HEK293 (cell line): Measurements from ENCODE around the gene ASAH2.

Source experiments
- CTCF ChIA-PET: fragments of 350-600 bp; formaldehyde crosslinking; extraction: SDS; loops from one replicate; lab custom pipeline; 2021; ENCODE audit warnings: antibody characterized with exemption; lab: Yijun Ruan, JAX
- POLR2A ChIA-PET: fragments of 300-600 bp; formaldehyde crosslinking; extraction: SDS; loops from one replicate; lab custom pipeline; 2020; ENCODE audit warnings: antibody characterized with exemption, inconsistent platforms; lab: Yijun Ruan, JAX
- H3K27ac ChIP-seq: fragments of 200-500 bp; sonication (Bioruptor generic); 2 replicates; pipeline ENCODE4 v1.5.1; 2014; ENCODE audit warnings: low read depth, low read length, control low read depth, inconsistent platforms; ENCODE audit errors: extremely low read depth
- H3K36me3 ChIP-seq, 2 experiments: fragments of 200-500 bp in 1 of 2; sonication (Bioruptor generic) in 1 of 2; 1 replicate in 1 of 2; 2 replicates in 1 of 2; pipeline ENCODE4 v1.5.1; 2014 to 2017; ENCODE audit warnings: inconsistent platforms in 2 of 2, low read length in 2 of 2; ENCODE audit not compliant: control insufficient read depth in 2 of 2, insufficient read depth in 1 of 2
- H3K4me1 ChIP-seq: fragments of 200-500 bp; sonication (Bioruptor generic); 2 replicates; pipeline ENCODE4 v1.5.1; 2014; ENCODE audit warnings: mild to moderate bottlenecking, low read length, inconsistent platforms; ENCODE audit not compliant: control insufficient read depth, insufficient read depth
- H3K4me3 ChIP-seq: 2 replicates; pipeline ENCODE4 v1.5.1; 2011; ENCODE audit warnings: low read depth, mild to moderate bottlenecking, control low read depth, low read length, moderate library complexity
- H3K9me3 ChIP-seq: fragments of 200-500 bp; sonication (Bioruptor generic); 2 replicates; pipeline ENCODE4 v1.5.1; 2014; ENCODE audit warnings: low read depth, low read length, inconsistent platforms; ENCODE audit not compliant: control insufficient read depth, insufficient read depth
- SALL2 ChIP-seq: fragments of 450-650 bp; formaldehyde crosslinking; IDR thresholded peaks from 2 replicates; pipeline ENCODE4 v1.5.0; 2017; ENCODE audit warnings: missing biosample characterization, mild to moderate bottlenecking, missing genetic modification characterization, borderline replicate concordance
- SETDB1 ChIP-seq: IDR thresholded peaks from one replicate; pipeline ENCODE4 v1.6.1; 2017; ENCODE audit warnings: mild to moderate bottlenecking, low read length, moderate library complexity, mixed read lengths; ENCODE audit not compliant: insufficient read length
- TRIM28 ChIP-seq: IDR thresholded peaks from 2 replicates; pipeline ENCODE4 v1.6.1; 2011; ENCODE audit warnings: low read length, control low read depth, borderline replicate concordance
- ZEB2 ChIP-seq: fragments of 450-650 bp; formaldehyde crosslinking; IDR thresholded peaks from 2 replicates; pipeline ENCODE4 v1.5.1; 2016; ENCODE audit warnings: missing biosample characterization, missing genetic modification characterization
- ZFP3 ChIP-seq: fragments of 450-650 bp; formaldehyde crosslinking; IDR thresholded peaks from 2 replicates; pipeline ENCODE4 v1.5.1; 2016; ENCODE audit warnings: low read depth, missing biosample characterization, missing genetic modification characterization
- ZNF121 ChIP-seq: fragments of 450-650 bp; formaldehyde crosslinking; IDR thresholded peaks from 2 replicates; pipeline ENCODE4 v1.5.1; 2016; ENCODE audit warnings: missing biosample characterization, missing genetic modification characterization
- ZNF138 ChIP-seq: fragments of 450-650 bp; formaldehyde crosslinking; IDR thresholded peaks from 2 replicates; pipeline ENCODE4 v1.5.1; 2016; ENCODE audit warnings: missing biosample characterization, missing genetic modification characterization, borderline replicate concordance
- ZNF221 ChIP-seq: fragments of 450-650 bp; formaldehyde crosslinking; IDR thresholded peaks from 2 replicates; pipeline ENCODE4 v1.5.1; 2017; ENCODE audit warnings: missing biosample characterization, missing genetic modification characterization, borderline replicate concordance
- ZNF266 ChIP-seq: fragments of 450-650 bp; formaldehyde crosslinking; IDR thresholded peaks from 2 replicates; pipeline ENCODE4 v1.5.1; 2016; ENCODE audit warnings: missing biosample characterization, missing genetic modification characterization, low read depth
- ZNF544 ChIP-seq: fragments of 450-650 bp; formaldehyde crosslinking; IDR thresholded peaks from 2 replicates; pipeline ENCODE4 v1.5.0; 2017; ENCODE audit warnings: missing biosample characterization, missing genetic modification characterization
- ZNF558 ChIP-seq: fragments of 450-650 bp; formaldehyde crosslinking; IDR thresholded peaks from 2 replicates; pipeline ENCODE4 v1.5.1; 2016; ENCODE audit warnings: missing biosample characterization, missing genetic modification characterization
- ZNF585B ChIP-seq: fragments of 450-650 bp; formaldehyde crosslinking; IDR thresholded peaks from 2 replicates; pipeline ENCODE4 v1.5.1; 2016; ENCODE audit warnings: missing biosample characterization, missing genetic modification characterization
- ZNF596 ChIP-seq: fragments of 450-650 bp; IDR thresholded peaks from 2 replicates; pipeline ENCODE4 v1.5.0; 2018; ENCODE audit warnings: missing biosample characterization, mild to moderate bottlenecking, missing genetic modification characterization, moderate library complexity
- ZNF626 ChIP-seq: fragments of 450-650 bp; sonication (Bioruptor Pico); formaldehyde crosslinking; IDR thresholded peaks from 2 replicates; pipeline ENCODE4 v1.5.1; 2018; ENCODE audit warnings: missing biosample characterization, missing genetic modification characterization, inconsistent platforms
- ZNF843 ChIP-seq: fragments of 450-650 bp; formaldehyde crosslinking; IDR thresholded peaks from 2 replicates; pipeline ENCODE4 v1.5.1; 2016; ENCODE audit warnings: missing biosample characterization, missing genetic modification characterization
- TF ChIP-seq, protein P1 (sequence below): fragments of 450-650 bp; formaldehyde crosslinking; conservative IDR thresholded peaks from 2 replicates; pipeline ENCODE4 v1.5.1; 2016; ENCODE audit warnings: low read depth, missing biosample characterization, missing genetic modification characterization
- TF ChIP-seq, protein P2 (sequence below): fragments of 450-650 bp; formaldehyde crosslinking; IDR thresholded peaks from 2 replicates; pipeline ENCODE4 v1.5.1; 2016; ENCODE audit warnings: missing biosample characterization, missing genetic modification characterization
- TF ChIP-seq, protein P3 (sequence below): fragments of 450-650 bp; formaldehyde crosslinking; optimal IDR thresholded peaks from 2 replicates; pipeline ENCODE3; 2016; ENCODE audit warnings: missing biosample characterization, mild to moderate bottlenecking, missing genetic modification characterization
- TF ChIP-seq, protein P4 (sequence below): fragments of 450-650 bp; formaldehyde crosslinking; IDR thresholded peaks from 2 replicates; pipeline ENCODE4 v1.5.1; 2016; ENCODE audit warnings: missing biosample characterization, missing genetic modification characterization, borderline replicate concordance

Gene ASAH2

DNA sequence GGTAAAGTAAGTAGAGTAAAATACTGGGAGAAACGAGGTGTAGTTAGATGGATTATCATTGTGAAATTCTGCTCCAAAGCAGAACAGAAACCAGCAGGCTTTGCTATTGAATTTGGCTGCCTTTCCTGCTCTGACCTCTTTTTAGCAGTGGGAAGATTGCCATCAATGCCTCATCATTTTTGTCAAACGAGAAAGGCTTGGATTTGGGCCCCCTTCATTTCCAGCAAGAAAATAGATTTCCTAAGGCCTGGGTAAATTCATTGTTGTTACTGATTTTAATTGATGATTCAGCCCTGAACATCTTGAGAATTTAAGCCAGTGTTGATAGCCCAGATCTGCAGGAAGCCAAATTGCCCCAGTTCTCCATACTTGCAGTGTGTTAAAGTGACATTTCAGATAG lies 35.2 kb upstream of the ASAH2 start (continued):
- TF ChIP-seq ZNF221 (tag by site-specific recombination): no peak
- TF ChIP-seq, protein P1, sequence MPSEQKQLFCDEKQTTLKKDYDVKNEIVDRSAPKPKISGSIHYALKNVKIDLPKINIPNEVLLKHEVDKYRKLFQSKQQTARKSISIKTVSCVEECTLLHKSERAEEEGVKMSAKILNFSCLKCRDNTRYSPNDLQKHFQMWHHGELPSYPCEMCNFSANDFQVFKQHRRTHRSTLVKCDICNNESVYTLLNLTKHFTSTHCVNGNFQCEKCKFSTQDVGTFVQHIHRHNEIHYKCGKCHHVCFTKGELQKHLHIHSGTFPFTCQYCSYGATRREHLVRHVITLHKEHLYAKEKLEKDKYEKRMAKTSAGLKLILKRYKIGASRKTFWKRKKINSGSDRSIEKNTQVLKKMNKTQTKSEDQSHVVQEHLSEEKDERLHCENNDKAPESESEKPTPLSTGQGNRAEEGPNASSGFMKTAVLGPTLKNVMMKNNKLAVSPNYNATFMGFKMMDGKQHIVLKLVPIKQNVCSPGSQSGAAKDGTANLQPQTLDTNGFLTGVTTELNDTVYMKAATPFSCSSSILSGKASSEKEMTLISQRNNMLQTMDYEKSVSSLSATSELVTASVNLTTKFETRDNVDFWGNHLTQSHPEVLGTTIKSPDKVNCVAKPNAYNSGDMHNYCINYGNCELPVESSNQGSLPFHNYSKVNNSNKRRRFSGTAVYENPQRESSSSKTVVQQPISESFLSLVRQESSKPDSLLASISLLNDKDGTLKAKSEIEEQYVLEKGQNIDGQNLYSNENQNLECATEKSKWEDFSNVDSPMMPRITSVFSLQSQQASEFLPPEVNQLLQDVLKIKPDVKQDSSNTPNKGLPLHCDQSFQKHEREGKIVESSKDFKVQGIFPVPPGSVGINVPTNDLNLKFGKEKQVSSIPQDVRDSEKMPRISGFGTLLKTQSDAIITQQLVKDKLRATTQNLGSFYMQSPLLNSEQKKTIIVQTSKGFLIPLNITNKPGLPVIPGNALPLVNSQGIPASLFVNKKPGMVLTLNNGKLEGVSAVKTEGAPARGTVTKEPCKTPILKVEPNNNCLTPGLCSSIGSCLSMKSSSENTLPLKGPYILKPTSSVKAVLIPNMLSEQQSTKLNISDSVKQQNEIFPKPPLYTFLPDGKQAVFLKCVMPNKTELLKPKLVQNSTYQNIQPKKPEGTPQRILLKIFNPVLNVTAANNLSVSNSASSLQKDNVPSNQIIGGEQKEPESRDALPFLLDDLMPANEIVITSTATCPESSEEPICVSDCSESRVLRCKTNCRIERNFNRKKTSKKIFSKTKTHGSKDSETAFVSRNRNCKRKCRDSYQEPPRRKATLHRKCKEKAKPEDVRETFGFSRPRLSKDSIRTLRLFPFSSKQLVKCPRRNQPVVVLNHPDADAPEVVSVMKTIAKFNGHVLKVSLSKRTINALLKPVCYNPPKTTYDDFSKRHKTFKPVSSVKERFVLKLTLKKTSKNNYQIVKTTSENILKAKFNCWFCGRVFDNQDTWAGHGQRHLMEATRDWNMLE: no peak
- TF ChIP-seq ZNF596 (tag by site-specific recombination): no peak

DNA sequence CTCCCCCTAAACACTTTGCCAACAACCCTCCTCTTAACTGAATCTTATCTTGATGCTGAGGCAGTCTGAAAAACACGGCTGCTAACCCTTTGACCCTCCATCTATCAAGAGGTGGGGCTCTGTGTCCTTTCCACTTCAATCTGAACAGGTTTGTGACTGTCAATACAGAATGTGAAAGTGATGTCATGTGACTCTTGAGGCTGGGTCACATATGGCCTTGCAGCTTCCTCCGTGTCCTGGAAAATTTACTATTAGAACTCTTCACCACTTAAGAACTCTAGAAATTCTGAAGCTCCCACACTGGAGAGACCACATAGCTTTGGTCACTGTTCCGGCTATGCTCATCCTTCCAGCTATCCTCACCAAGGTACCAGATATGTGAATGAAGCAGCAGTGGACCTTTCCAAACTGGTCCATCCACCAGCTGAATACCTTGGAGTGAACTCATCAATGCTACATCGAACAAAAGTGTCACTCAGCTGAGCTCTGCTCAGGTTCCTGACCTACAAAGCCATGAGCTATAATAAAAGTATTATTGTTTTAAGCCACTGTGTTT lies 30.7 kb upstream of the ASAH2 start:
- CTCF ChIA-PET: interaction anchor here (0.6 to 0.7 kb wide), 2 partner anchors 1114 to 1457 kb away, joined by 3 read pairs; no protein-coding TSS in a partner anchor
- POLR2A ChIA-PET: no interaction called here
- H3K4me3 ChIP-seq: no peak overlapping the region
- H3K27ac ChIP-seq: no peak overlapping the region
- no peaks in the 10 kb centered on the region for H3K4me1 ChIP-seq
- no peak for TF ChIP-seq TRIM28
- no peak for TF ChIP-seq ZNF585B (tag by site-specific recombination)
- TF ChIP-seq, protein P2, sequence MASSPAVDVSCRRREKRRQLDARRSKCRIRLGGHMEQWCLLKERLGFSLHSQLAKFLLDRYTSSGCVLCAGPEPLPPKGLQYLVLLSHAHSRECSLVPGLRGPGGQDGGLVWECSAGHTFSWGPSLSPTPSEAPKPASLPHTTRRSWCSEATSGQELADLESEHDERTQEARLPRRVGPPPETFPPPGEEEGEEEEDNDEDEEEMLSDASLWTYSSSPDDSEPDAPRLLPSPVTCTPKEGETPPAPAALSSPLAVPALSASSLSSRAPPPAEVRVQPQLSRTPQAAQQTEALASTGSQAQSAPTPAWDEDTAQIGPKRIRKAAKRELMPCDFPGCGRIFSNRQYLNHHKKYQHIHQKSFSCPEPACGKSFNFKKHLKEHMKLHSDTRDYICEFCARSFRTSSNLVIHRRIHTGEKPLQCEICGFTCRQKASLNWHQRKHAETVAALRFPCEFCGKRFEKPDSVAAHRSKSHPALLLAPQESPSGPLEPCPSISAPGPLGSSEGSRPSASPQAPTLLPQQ (tag by site-specific recombination): no peak
- no peak for TF ChIP-seq ZEB2
- TF ChIP-seq SETDB1: no peak
- no peak for TF ChIP-seq ZNF544 (tag by site-specific recombination)
- no peak for TF ChIP-seq ZNF626 (tag by site-specific recombination)
- no peak for TF ChIP-seq ZNF558 (tag by site-specific recombination)
- no peak for TF ChIP-seq ZNF596 (tag by site-specific recombination)
- no peak for TF ChIP-seq ZNF138 (tag by site-specific recombination)
- TF ChIP-seq ZNF266 (tag by site-specific recombination): no peak
- TF ChIP-seq ZNF121 (tag by site-specific recombination): no peak
- TF ChIP-seq, protein P3, sequence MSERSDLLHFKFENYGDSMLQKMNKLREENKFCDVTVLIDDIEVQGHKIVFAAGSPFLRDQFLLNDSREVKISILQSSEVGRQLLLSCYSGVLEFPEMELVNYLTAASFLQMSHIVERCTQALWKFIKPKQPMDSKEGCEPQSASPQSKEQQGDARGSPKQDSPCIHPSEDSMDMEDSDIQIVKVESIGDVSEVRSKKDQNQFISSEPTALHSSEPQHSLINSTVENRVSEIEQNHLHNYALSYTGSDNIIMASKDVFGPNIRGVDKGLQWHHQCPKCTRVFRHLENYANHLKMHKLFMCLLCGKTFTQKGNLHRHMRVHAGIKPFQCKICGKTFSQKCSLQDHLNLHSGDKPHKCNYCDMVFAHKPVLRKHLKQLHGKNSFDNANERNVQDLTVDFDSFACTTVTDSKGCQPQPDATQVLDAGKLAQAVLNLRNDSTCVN (tag by site-specific recombination): no peak
- TF ChIP-seq ZNF843: no peak
- TF ChIP-seq, protein P4, sequence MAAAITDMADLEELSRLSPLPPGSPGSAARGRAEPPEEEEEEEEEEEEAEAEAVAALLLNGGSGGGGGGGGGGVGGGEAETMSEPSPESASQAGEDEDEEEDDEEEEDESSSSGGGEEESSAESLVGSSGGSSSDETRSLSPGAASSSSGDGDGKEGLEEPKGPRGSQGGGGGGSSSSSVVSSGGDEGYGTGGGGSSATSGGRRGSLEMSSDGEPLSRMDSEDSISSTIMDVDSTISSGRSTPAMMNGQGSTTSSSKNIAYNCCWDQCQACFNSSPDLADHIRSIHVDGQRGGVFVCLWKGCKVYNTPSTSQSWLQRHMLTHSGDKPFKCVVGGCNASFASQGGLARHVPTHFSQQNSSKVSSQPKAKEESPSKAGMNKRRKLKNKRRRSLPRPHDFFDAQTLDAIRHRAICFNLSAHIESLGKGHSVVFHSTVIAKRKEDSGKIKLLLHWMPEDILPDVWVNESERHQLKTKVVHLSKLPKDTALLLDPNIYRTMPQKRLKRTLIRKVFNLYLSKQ (tag by site-specific recombination): no peak
- TF ChIP-seq ZFP3 (tag by site-specific recombination): no peak
- no peak for TF ChIP-seq SALL2 (tag by site-specific recombination)
- H3K9me3 ChIP-seq: no peaks in the 10 kb centered on the region
- no peaks in the 10 kb centered on the region for H3K36me3 ChIP-seq
